ENCODE data around the gene ENHO.
"Not testable (repeated sequence)": the region's sequence is repeated elsewhere in the genome, so short reads cannot be mapped to it uniquely, and the experiment has no call there.

The ENHO gene

DNA sequence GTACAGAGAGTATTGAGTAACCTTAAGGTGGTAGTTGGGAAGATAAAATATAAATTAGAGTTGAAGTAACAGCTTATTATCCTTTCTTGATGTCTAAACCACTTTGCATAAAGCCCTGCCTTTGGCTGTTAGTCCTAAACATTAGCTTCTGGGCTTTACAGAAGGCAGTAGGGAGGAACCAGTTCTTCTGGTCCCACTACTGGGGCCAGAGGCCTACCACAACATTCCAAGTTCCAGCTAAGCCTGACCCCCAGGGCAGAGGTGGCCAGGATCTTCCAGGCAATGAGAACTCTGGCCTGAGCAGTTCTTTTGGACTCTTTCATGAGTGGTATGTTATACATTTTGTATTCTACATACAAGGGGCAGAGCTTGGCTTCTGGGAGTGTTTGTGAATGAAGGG, 38.1 kb downstream of the ENHO start:
- DNase-seq (ENCODE audit: insufficient read length, low spot score) (no peak), FAIRE-seq (no peak)

- not testable (repeated sequence) for DNase-seq (ENCODE audit: insufficient read length, low spot score); FAIRE-seq
Observed at GRCh38 chr9:34482746-34483145, 40.0 kb downstream of the ENHO start.

- FAIRE-seq; DNase-seq (ENCODE audit: insufficient read length, low spot score): not testable (repeated sequence)
Observed at GRCh38 chr9:34481620-34482019, 41.2 kb downstream of the ENHO start.

DNA sequence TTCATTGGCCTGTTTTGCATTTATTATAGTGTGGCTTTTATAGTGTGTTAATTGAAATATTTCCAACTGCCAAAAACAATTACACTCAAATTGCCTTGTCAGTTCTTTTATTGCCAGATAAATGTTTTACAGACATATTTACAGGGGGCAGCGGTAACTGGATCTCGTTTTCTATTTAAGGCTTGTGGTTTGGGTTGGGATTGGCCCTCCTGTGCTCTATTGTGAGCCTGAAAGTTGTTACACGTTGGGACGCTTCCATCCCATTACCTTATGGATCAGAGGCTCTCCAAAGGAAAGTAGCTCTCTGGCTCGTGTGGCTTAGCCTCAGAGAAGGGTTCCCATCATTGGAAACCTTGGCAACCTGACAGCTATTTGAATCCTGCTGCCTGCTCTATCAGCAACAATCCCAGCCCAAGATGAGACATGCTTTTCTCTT, 43.3 kb downstream of the ENHO start:
- FAIRE-seq, result no peak
- no peak for DNase-seq (ENCODE audit: insufficient read length, low spot score)

DNA sequence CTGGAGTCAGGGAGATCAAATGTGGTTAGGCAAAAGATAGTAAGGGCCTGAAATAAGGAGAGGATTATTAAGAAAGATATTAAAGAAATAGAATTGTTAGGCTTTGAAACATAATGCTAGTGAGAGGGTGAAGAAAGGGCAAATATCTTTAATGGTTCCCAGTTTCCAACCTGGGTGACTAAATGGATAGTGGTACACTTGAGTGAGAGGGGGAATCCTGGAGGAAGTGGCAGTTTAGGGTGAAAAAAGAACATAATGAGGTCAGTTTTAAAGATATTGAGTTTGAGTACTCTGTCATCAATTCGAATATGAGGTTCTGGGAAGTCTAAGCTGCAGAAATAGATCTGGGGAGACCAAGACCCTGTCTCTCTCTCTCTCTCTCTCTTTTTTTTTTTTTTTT, 45.2 kb downstream of the ENHO start:
- DNase-seq (ENCODE audit: insufficient read length, low spot score) (no peak), FAIRE-seq (no peak)

GRCh38 chr9:34475097-34475496, 47.7 kb downstream of the ENHO start:
- DNase-seq (ENCODE audit: insufficient read length, low spot score) (no peak), FAIRE-seq (no peak)

Data from HTR-8/SVneo (cell line).